ENCODE data around the gene PCDHB1. TPM values are rescaled to one million over a fixed set of nuclear protein-coding genes. Genes with fewer than 3 reads are reported as not detected.
"Not testable (repeated sequence)": the region's sequence is repeated elsewhere in the genome, so short reads cannot be mapped to it uniquely, and the experiment has no call there.

PCDHB1 gene
- total RNA-seq, 2 experiments from 2014 or later, result not detected

DNA sequence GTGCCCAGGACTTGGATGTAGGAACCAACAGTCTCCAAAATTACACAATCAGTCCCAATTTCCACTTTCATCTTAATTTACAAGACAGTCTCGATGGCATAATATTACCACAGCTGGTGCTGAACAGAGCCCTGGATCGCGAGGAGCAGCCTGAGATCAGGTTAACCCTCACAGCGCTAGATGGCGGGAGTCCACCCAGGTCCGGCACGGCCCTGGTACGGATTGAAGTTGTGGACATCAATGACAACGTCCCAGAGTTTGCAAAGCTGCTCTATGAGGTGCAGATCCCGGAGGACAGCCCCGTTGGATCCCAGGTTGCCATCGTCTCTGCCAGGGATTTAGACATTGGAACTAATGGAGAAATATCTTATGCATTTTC is 44.1 kb downstream of the PCDHB1 start:
- intact Hi-C loops (cut with micrococcal nuclease), result no loop called here
- H3K36me3 Mint-ChIP-seq (ENCODE audit: low read depth), result peaks cover 8% of the 10 kb centered on the region
- CTCF ChIA-PET, result interaction anchor here (0.9 to 1.7 kb wide), 3 partner anchors 9 to 397 kb away, joined by 3 to 6 read pairs (median 5); no protein-coding TSS in a partner anchor
- peaks cover 31% of the 10 kb centered on the region for H3K27me3 Mint-ChIP-seq
- no peak overlapping the region for H3K27ac Mint-ChIP-seq
- peaks cover 16% of the 10 kb centered on the region for H3K9me3 Mint-ChIP-seq
- DNase-seq (no peak), ATAC-seq (no peak)
- no peak overlapping the region for H3K4me3 Mint-ChIP-seq
- TF ChIP-seq, protein P1, sequence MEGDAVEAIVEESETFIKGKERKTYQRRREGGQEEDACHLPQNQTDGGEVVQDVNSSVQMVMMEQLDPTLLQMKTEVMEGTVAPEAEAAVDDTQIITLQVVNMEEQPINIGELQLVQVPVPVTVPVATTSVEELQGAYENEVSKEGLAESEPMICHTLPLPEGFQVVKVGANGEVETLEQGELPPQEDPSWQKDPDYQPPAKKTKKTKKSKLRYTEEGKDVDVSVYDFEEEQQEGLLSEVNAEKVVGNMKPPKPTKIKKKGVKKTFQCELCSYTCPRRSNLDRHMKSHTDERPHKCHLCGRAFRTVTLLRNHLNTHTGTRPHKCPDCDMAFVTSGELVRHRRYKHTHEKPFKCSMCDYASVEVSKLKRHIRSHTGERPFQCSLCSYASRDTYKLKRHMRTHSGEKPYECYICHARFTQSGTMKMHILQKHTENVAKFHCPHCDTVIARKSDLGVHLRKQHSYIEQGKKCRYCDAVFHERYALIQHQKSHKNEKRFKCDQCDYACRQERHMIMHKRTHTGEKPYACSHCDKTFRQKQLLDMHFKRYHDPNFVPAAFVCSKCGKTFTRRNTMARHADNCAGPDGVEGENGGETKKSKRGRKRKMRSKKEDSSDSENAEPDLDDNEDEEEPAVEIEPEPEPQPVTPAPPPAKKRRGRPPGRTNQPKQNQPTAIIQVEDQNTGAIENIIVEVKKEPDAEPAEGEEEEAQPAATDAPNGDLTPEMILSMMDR (IDR thresholded peaks at IDR 0.05), result no peak
- POLR2A ChIA-PET, result no interaction called here
- H3K4me1 Mint-ChIP-seq (ENCODE audit: low read depth), result no peaks in the 10 kb centered on the region

DNA sequence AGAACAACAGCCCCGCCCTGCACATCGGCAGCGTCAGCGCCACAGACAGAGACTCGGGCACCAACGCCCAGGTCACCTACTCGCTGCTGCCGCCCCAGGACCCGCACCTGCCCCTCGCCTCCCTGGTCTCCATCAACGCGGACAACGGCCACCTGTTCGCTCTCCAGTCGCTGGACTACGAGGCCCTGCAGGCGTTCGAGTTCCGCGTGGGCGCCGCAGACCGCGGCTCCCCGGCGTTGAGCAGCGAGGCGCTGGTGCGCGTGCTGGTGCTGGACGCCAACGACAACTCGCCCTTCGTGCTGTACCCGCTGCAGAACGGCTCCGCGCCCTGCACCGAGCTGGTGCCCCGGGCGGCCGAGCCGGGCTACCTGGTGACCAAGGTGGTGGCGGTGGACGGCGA is 45.0 kb downstream of the PCDHB1 start:
- POLR2A ChIA-PET; H3K36me3 Mint-ChIP-seq (ENCODE audit: low read depth); H3K4me1 Mint-ChIP-seq (ENCODE audit: low read depth); DNase-seq; ATAC-seq; CTCF ChIA-PET; H3K27ac Mint-ChIP-seq; intact Hi-C loops (cut with micrococcal nuclease); H3K4me3 Mint-ChIP-seq: not testable (repeated sequence)
- Mint-ChIP-seq H3K9me3 (peaks cover 22% of the 10 kb centered on the region), H3K27me3 (peaks cover 39% of the 10 kb centered on the region)

DNA sequence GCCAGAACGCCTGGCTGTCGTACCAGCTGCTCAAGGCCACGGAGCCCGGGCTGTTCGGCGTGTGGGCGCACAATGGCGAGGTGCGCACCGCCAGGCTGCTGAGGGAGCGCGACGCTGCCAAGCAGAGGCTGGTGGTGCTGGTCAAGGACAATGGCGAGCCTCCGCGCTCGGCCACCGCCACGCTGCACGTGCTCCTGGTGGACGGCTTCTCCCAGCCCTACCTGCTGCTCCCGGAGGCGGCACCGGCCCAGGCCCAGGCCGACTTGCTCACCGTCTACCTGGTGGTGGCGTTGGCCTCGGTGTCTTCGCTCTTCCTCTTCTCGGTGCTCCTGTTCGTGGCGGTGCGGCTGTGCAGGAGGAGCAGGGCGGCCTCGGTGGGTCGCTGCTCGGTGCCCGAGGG is 45.4 kb downstream of the PCDHB1 start:
- ATAC-seq; POLR2A ChIA-PET; H3K27ac Mint-ChIP-seq; H3K4me1 Mint-ChIP-seq (ENCODE audit: low read depth); DNase-seq; H3K4me3 Mint-ChIP-seq; intact Hi-C loops (cut with micrococcal nuclease); CTCF ChIA-PET: not testable (repeated sequence)
- Mint-ChIP-seq H3K36me3 (ENCODE audit: low read depth) (peaks cover 13% of the 10 kb centered on the region), H3K27me3 (peaks cover 42% of the 10 kb centered on the region), H3K9me3 (peaks cover 26% of the 10 kb centered on the region)

DNA sequence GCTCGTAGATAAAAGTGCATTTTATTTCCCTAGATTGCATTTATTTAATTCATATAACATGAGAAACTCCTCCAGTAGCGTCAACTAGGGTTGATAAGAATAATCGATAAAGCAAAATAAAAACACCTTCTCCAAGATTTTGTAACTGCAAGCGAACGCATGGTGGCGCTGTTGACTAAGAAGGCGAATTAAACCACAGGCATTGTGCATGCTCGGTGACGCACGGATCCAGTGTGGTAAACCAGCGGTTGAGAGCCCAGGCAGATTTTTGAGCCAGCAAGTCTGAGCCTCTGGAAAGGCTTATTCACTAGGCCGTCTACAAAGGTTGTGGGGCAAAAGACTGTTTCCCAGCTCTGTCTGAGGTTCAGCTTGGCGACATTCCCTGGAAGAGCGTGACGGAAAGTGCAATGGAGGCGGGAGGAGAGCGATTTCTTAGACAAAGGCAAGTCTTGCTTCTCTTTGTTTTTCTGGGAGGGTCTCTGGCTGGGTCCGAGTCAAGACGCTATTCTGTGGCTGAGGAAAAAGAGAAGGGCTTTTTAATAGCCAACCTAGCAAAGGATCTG is 49.1 kb downstream of the PCDHB1 start, which contains the start of gene PCDHB3:
PCDHB3 (plus strand) TSS at position 231 of the 563 bp plus-strand sequence; CDS start at position 408, 177 bp downstream.
- TF ChIP-seq, protein P1 (IDR thresholded peaks at IDR 0.05), result peak; percentile 59
- ChIA-PET CTCF (interaction anchor here (0.9 to 1.3 kb wide), 6 partner anchors 9 to 82 kb away, joined by 3 to 4 read pairs (median 3); partner anchors contain the start of genes PCDHB16 and PCDHB4), POLR2A (no interaction called here)
- Mint-ChIP-seq H3K27ac (no peak within 1 kb of the TSS), H3K4me1 (ENCODE audit: low read depth) (no peaks in the 10 kb centered on the region), H3K9me3 (peaks cover 21% of the 10 kb centered on the region), H3K4me3 (no peak within 1 kb of the TSS), H3K36me3 (ENCODE audit: low read depth) (peaks cover 7% of the 10 kb centered on the region), H3K27me3 (peaks cover 31% of the 10 kb centered on the region)
- peak; percentile 74 for DNase-seq
- ATAC-seq, result peak; percentile 34
- intact Hi-C loops (cut with micrococcal nuclease), result no loop called here

DNA sequence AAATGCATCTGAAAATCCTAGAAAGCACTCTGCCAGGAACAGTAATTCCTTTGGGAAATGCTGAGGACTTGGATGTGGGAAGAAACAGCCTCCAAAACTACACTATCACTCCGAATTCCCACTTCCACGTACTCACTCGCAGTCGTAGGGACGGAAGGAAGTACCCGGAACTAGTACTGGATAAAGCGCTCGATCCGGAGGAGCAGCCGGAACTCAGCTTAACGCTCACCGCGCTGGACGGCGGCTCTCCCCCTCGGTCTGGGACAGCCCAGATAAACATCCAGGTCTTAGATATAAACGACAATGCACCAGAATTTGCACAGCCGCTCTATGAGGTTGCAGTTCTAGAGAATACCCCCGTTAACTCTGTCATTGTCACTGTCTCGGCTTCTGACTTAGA is 49.9 kb downstream of the PCDHB1 start:
- TF ChIP-seq, protein P1 (IDR thresholded peaks at IDR 0.05), result no peak
- Mint-ChIP-seq H3K9me3 (peaks cover 17% of the 10 kb centered on the region), H3K36me3 (ENCODE audit: low read depth) (peaks cover 7% of the 10 kb centered on the region), H3K4me1 (ENCODE audit: low read depth) (no peaks in the 10 kb centered on the region), H3K4me3 (no peak overlapping the region), H3K27me3 (peaks cover 26% of the 10 kb centered on the region), H3K27ac (no peak overlapping the region)
- intact Hi-C loops (cut with micrococcal nuclease), result no loop called here
- no peak for DNase-seq
- CTCF ChIA-PET, result interaction anchor here (0.9 to 1.3 kb wide), 6 partner anchors 8 to 81 kb away, joined by 3 to 4 read pairs (median 3); partner anchors contain the start of genes PCDHB16 and PCDHB4
- no peak for ATAC-seq
- POLR2A ChIA-PET, result no interaction called here

DNA sequence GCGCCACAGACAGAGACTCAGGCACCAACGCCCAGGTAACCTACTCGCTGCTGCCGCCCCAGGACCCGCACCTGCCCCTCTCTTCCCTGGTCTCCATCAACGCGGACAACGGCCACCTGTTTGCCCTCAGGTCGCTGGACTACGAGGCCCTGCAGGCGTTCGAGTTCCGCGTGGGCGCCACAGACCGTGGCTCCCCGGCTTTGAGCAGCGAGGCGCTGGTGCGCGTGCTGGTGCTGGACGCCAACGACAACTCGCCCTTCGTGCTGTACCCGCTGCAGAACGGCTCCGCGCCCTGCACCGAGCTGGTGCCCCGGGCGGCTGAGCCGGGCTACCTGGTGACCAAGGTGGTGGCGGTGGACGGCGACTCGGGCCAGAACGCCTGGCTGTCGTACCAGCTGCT is 50.9 kb downstream of the PCDHB1 start:
- DNase-seq; CTCF ChIA-PET; H3K4me1 Mint-ChIP-seq (ENCODE audit: low read depth); ATAC-seq; H3K36me3 Mint-ChIP-seq (ENCODE audit: low read depth); H3K27ac Mint-ChIP-seq; intact Hi-C loops (cut with micrococcal nuclease); H3K4me3 Mint-ChIP-seq; POLR2A ChIA-PET: not testable (repeated sequence)
- Mint-ChIP-seq H3K27me3 (peaks cover 26% of the 10 kb centered on the region), H3K9me3 (peaks cover 17% of the 10 kb centered on the region)

DNA sequence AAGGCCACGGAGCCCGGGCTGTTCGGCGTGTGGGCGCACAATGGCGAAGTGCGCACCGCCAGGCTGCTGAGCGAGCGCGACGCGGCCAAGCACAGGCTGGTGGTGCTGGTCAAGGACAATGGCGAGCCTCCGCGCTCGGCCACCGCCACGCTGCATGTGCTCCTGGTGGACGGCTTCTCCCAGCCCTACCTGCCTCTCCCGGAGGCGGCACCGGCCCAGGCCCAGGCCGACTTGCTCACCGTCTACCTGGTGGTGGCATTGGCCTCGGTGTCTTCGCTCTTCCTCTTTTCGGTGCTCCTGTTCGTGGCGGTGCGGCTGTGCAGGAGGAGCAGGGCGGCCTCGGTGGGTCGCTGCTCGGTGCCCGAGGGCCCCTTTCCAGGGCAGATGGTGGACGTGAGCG is 51.3 kb downstream of the PCDHB1 start:
- ATAC-seq; CTCF ChIA-PET; H3K4me3 Mint-ChIP-seq; POLR2A ChIA-PET; H3K36me3 Mint-ChIP-seq (ENCODE audit: low read depth); H3K4me1 Mint-ChIP-seq (ENCODE audit: low read depth); DNase-seq; intact Hi-C loops (cut with micrococcal nuclease); H3K27ac Mint-ChIP-seq: not testable (repeated sequence)
- H3K9me3 Mint-ChIP-seq, result peaks cover 17% of the 10 kb centered on the region
- peaks cover 26% of the 10 kb centered on the region for H3K27me3 Mint-ChIP-seq
